ENCODE results near the gene MAPKAP1.

Gene MAPKAP1

GRCh38 chr9:125685167-125685566 is 21.8 kb downstream of the MAPKAP1 start:
- H3K4me3 ChIP-seq (ENCODE audit: insufficient read length, low read depth) = no peak overlapping the region
- DNase-seq (ENCODE audit: low read depth, low spot score) = no peak
- H3K9ac ChIP-seq (ENCODE audit: insufficient read length, low read depth) = no peak overlapping the region
- no peaks in the 10 kb centered on the region for H3K9me3 ChIP-seq (ENCODE audit: insufficient read depth, low read length)
- H3K27me3 ChIP-seq (ENCODE audit: insufficient read depth, insufficient read length) = no peaks in the 10 kb centered on the region
- H3K4me1 ChIP-seq (ENCODE audit: insufficient read depth, insufficient read length) = no peaks in the 10 kb centered on the region
- TF ChIP-seq YY1 (IDR thresholded peaks at IDR 0.05; ENCODE audit: insufficient read depth, insufficient read length) = no peak
- no peak for TF ChIP-seq SUZ12 (IDR thresholded peaks at IDR 0.05; ENCODE audit: extremely low read depth, insufficient read depth, insufficient read length)
- no peak for TF ChIP-seq ZNF274 (IDR thresholded peaks at IDR 0.05; ENCODE audit: low read depth, low read length)
- H3K36me3 ChIP-seq (ENCODE audit: insufficient read depth, insufficient read length, low read length) = peaks cover 17% of the 10 kb centered on the region

- Histone ChIP-seq H3K27me3 (ENCODE audit: insufficient read depth, insufficient read length) (no peaks in the 10 kb centered on the region), H3K4me1 (ENCODE audit: insufficient read depth, insufficient read length) (no peaks in the 10 kb centered on the region), H3K9ac (ENCODE audit: insufficient read length, low read depth) (no peak overlapping the region), H3K4me3 (ENCODE audit: insufficient read length, low read depth) (no peak overlapping the region), H3K36me3 (ENCODE audit: insufficient read depth, insufficient read length, low read length) (peaks cover 17% of the 10 kb centered on the region), H3K9me3 (ENCODE audit: insufficient read depth, low read length) (no peaks in the 10 kb centered on the region)
- no peak for TF ChIP-seq YY1 (IDR thresholded peaks at IDR 0.05; ENCODE audit: insufficient read depth, insufficient read length)
- TF ChIP-seq SUZ12 (IDR thresholded peaks at IDR 0.05; ENCODE audit: extremely low read depth, insufficient read depth, insufficient read length) = no peak
- DNase-seq (ENCODE audit: low read depth, low spot score) = no peak
Observed at GRCh38 chr9:125683486-125683885, 23.5 kb downstream of the MAPKAP1 start.

GRCh38 chr9:125682340-125682739 is 24.7 kb downstream of the MAPKAP1 start:
- H3K36me3 ChIP-seq (ENCODE audit: insufficient read depth, insufficient read length, low read length) = peaks cover 17% of the 10 kb centered on the region
- H3K27me3 ChIP-seq (ENCODE audit: insufficient read depth, insufficient read length) = no peaks in the 10 kb centered on the region
- H3K9ac ChIP-seq (ENCODE audit: insufficient read length, low read depth) = no peak overlapping the region
- no peak for DNase-seq (ENCODE audit: low read depth, low spot score)
- no peak for TF ChIP-seq YY1 (IDR thresholded peaks at IDR 0.05; ENCODE audit: insufficient read depth, insufficient read length)
- no peak for TF ChIP-seq ZNF274 (IDR thresholded peaks at IDR 0.05; ENCODE audit: low read depth, low read length)
- no peak for TF ChIP-seq SUZ12 (IDR thresholded peaks at IDR 0.05; ENCODE audit: extremely low read depth, insufficient read depth, insufficient read length)
- H3K4me1 ChIP-seq (ENCODE audit: insufficient read depth, insufficient read length) = no peaks in the 10 kb centered on the region
- no peaks in the 10 kb centered on the region for H3K9me3 ChIP-seq (ENCODE audit: insufficient read depth, low read length)
- no peak overlapping the region for H3K4me3 ChIP-seq (ENCODE audit: insufficient read length, low read depth)

- Histone ChIP-seq H3K9ac (ENCODE audit: insufficient read length, low read depth) (no peak overlapping the region), H3K4me1 (ENCODE audit: insufficient read depth, insufficient read length) (no peaks in the 10 kb centered on the region), H3K4me3 (ENCODE audit: insufficient read length, low read depth) (no peak overlapping the region), H3K36me3 (ENCODE audit: insufficient read depth, insufficient read length, low read length) (peaks cover 17% of the 10 kb centered on the region), H3K9me3 (ENCODE audit: insufficient read depth, low read length) (no peaks in the 10 kb centered on the region), H3K27me3 (ENCODE audit: insufficient read depth, insufficient read length) (no peaks in the 10 kb centered on the region)
- DNase-seq (ENCODE audit: low read depth, low spot score) = no peak
- TF ChIP-seq YY1 (IDR thresholded peaks at IDR 0.05; ENCODE audit: insufficient read depth, insufficient read length) = no peak
- TF ChIP-seq SUZ12 (IDR thresholded peaks at IDR 0.05; ENCODE audit: extremely low read depth, insufficient read depth, insufficient read length) = no peak
- no peak for TF ChIP-seq ZNF274 (IDR thresholded peaks at IDR 0.05; ENCODE audit: low read depth, low read length)
Observed at GRCh38 chr9:125681657-125682056, 25.4 kb downstream of the MAPKAP1 start.

- no peak for DNase-seq (ENCODE audit: low read depth, low spot score)
- H3K9ac ChIP-seq (ENCODE audit: insufficient read length, low read depth) = no peak overlapping the region
Observed at GRCh38 chr9:125681086-125681622, 25.9 kb downstream of the MAPKAP1 start.

GRCh38 chr9:125680445-125680844 is 26.6 kb downstream of the MAPKAP1 start:
- DNase-seq (ENCODE audit: low read depth, low spot score) = no peak
- Histone ChIP-seq H3K27me3 (ENCODE audit: insufficient read depth, insufficient read length) (no peaks in the 10 kb centered on the region), H3K4me1 (ENCODE audit: insufficient read depth, insufficient read length) (no peaks in the 10 kb centered on the region), H3K4me3 (ENCODE audit: insufficient read length, low read depth) (no peak overlapping the region), H3K9me3 (ENCODE audit: insufficient read depth, low read length) (no peaks in the 10 kb centered on the region), H3K36me3 (ENCODE audit: insufficient read depth, insufficient read length, low read length) (peaks cover 13% of the 10 kb centered on the region), H3K9ac (ENCODE audit: insufficient read length, low read depth) (no peak overlapping the region)
- TF ChIP-seq SUZ12 (IDR thresholded peaks at IDR 0.05; ENCODE audit: extremely low read depth, insufficient read depth, insufficient read length) (no peak), ZNF274 (IDR thresholded peaks at IDR 0.05; ENCODE audit: low read depth, low read length) (no peak), YY1 (IDR thresholded peaks at IDR 0.05; ENCODE audit: insufficient read depth, insufficient read length) (no peak)

More at GRCh38 chr9:125681086-125681622, 25.9 kb downstream of the MAPKAP1 start:
- H3K4me3 ChIP-seq (ENCODE audit: insufficient read length, low read depth) = no peak overlapping the region
- no peak for TF ChIP-seq ZNF274 (IDR thresholded peaks at IDR 0.05; ENCODE audit: low read depth, low read length)
- no peak for TF ChIP-seq SUZ12 (IDR thresholded peaks at IDR 0.05; ENCODE audit: extremely low read depth, insufficient read depth, insufficient read length)
- TF ChIP-seq YY1 (IDR thresholded peaks at IDR 0.05; ENCODE audit: insufficient read depth, insufficient read length) = no peak
- H3K4me1 ChIP-seq (ENCODE audit: insufficient read depth, insufficient read length) = no peaks in the 10 kb centered on the region
- no peaks in the 10 kb centered on the region for H3K9me3 ChIP-seq (ENCODE audit: insufficient read depth, low read length)
- H3K36me3 ChIP-seq (ENCODE audit: insufficient read depth, insufficient read length, low read length) = peaks cover 17% of the 10 kb centered on the region
- no peaks in the 10 kb centered on the region for H3K27me3 ChIP-seq (ENCODE audit: insufficient read depth, insufficient read length)

- no peaks in the 10 kb centered on the region for H3K9me3 ChIP-seq (ENCODE audit: insufficient read depth, low read length)
- DNase-seq (ENCODE audit: low read depth, low spot score) = no peak
- no peaks in the 10 kb centered on the region for H3K4me1 ChIP-seq (ENCODE audit: insufficient read depth, insufficient read length)
- H3K27me3 ChIP-seq (ENCODE audit: insufficient read depth, insufficient read length) = no peaks in the 10 kb centered on the region
- no peak overlapping the region for H3K9ac ChIP-seq (ENCODE audit: insufficient read length, low read depth)
- no peak overlapping the region for H3K4me3 ChIP-seq (ENCODE audit: insufficient read length, low read depth)
- peaks cover 8% of the 10 kb centered on the region for H3K36me3 ChIP-seq (ENCODE audit: insufficient read depth, insufficient read length, low read length)
- no peak for TF ChIP-seq YY1 (IDR thresholded peaks at IDR 0.05; ENCODE audit: insufficient read depth, insufficient read length)
- TF ChIP-seq ZNF274 (IDR thresholded peaks at IDR 0.05; ENCODE audit: low read depth, low read length) = no peak
- TF ChIP-seq SUZ12 (IDR thresholded peaks at IDR 0.05; ENCODE audit: extremely low read depth, insufficient read depth, insufficient read length) = no peak
Observed at GRCh38 chr9:125679597-125680189, 27.3 kb downstream of the MAPKAP1 start.
